HG02678 (cell line): Measurements from ENCODE around the gene KCNIP2.
"Not testable (repeated sequence)": the region's sequence is repeated elsewhere in the genome, so short reads cannot be mapped to it uniquely, and the experiment has no call there.

Source experiments
- ATAC-seq: cut with Tn5 transposase; IDR thresholded peaks from one replicate; pipeline ENCODE4 v1.9.1; 2021; ENCODE audit warnings: mild to moderate bottlenecking, moderate library complexity; ENCODE audit not compliant: unreplicated experiment

The KCNIP2 gene

GRCh38 chr10:101828766-101829551 is 14.6 kb downstream of the KCNIP2 start:
- ATAC-seq, result no peak

GRCh38 chr10:101827919-101828600 is 15.5 kb downstream of the KCNIP2 start:
- ATAC-seq, result no peak

GRCh38 chr10:101826852-101827434 is 16.7 kb downstream of the KCNIP2 start:
- ATAC-seq, result no peak

GRCh38 chr10:101824736-101825135 is 18.9 kb downstream of the KCNIP2 start:
- no peak for ATAC-seq

GRCh38 chr10:101818872-101819633 is 24.5 kb downstream of the KCNIP2 start:
- ATAC-seq, result peak; percentile 15

- ATAC-seq, result peak; percentile 86
Measured at GRCh38 chr10:101818119-101818871, 25.3 kb downstream of the KCNIP2 start, which contains the start of gene OGA. TSS of gene OGA (minus strand) at chr10:101818444. CDS start at chr10:101818022, 422 bp downstream.

- ATAC-seq, result no peak
Measured at GRCh38 chr10:101817337-101818118, 26.1 kb downstream of the KCNIP2 start.

GRCh38 chr10:101816913-101817336 is 26.7 kb downstream of the KCNIP2 start:
- ATAC-seq, result no peak

GRCh38 chr10:101816376-101816775 is 27.2 kb downstream of the KCNIP2 start:
- ATAC-seq, result no peak

- ATAC-seq, result peak; percentile 29
Measured at GRCh38 chr10:101814466-101815071, 29.0 kb downstream of the KCNIP2 start.

GRCh38 chr10:101812606-101813005 is 31.0 kb downstream of the KCNIP2 start:
- ATAC-seq, result no peak

GRCh38 chr10:101807158-101807557 is 36.4 kb downstream of the KCNIP2 start:
- no peak for ATAC-seq

- ATAC-seq, result no peak
Measured at GRCh38 chr10:101803511-101803910, 40.1 kb downstream of the KCNIP2 start.

- ATAC-seq, result no peak
Measured at GRCh38 chr10:101797403-101798059, 46.1 kb downstream of the KCNIP2 start.

GRCh38 chr10:101793526-101793925 is 50.1 kb downstream of the KCNIP2 start:
- no peak for ATAC-seq

- ATAC-seq, result no peak
Measured at GRCh38 chr10:101789686-101790085, 53.9 kb downstream of the KCNIP2 start.

GRCh38 chr10:101789231-101789630 is 54.4 kb downstream of the KCNIP2 start:
- not testable (repeated sequence) for ATAC-seq

- ATAC-seq, result no peak
Measured at GRCh38 chr10:101785801-101786200, 57.8 kb downstream of the KCNIP2 start.

- no peak for ATAC-seq
Measured at GRCh38 chr10:101784558-101784957, 59.0 kb downstream of the KCNIP2 start.
